Stimulated activated effector memory CD8-positive, alpha-beta T cell treated with anti-CD3 and anti-CD28 coated beads, Interleukin-12 subunit alpha, Interleukin-12 subunit beta, amount 100 ng/mL, for 72 hours (primary cell): ENCODE measurements around the gene ZKSCAN2.

Experiments used
- ATAC-seq: fragments of 150-1000 bp; cut with Tn5 transposase; 2 replicates; pipeline ENCODE4 v1.10.0; 2021
- DNase-seq, 2 donors: peaks; one replicate each; pipeline ENCODE4 v3.0.0; 2021 to 2022; ENCODE audit warnings: low spot score in 2 of 2
- H3K27ac Mint-ChIP-seq: one replicate; pipeline ENCODE4 v1.8.0; 2022; ENCODE audit warnings: mild to moderate bottlenecking, mixed read lengths
- H3K36me3 Mint-ChIP-seq: one replicate; pipeline ENCODE4 v1.8.0; 2022; ENCODE audit warnings: mild to moderate bottlenecking, mixed read lengths
- H3K4me1 Mint-ChIP-seq: one replicate; pipeline ENCODE4 v1.8.0; 2022; ENCODE audit warnings: mixed read lengths
- H3K4me3 Mint-ChIP-seq: one replicate; pipeline ENCODE4 v1.8.0; 2022; ENCODE audit warnings: mild to moderate bottlenecking, mixed read lengths
- H3K9me3 Mint-ChIP-seq: one replicate; pipeline ENCODE4 v1.8.0; 2022; ENCODE audit warnings: mixed read lengths

ZKSCAN2 gene

GRCh38 chr16:25257470-25257955, at the start of gene ZKSCAN2:
Gene ZKSCAN2 (minus strand): TSS chr16:25257845. CDS start chr16:25257127, 718 bp downstream.
- Mint-ChIP-seq H3K4me3 (peak within 1 kb of the TSS; percentile 93), H3K27ac (peak within 1 kb of the TSS; percentile 99), H3K9me3 (no peaks in the 10 kb centered on the region), H3K36me3 (peaks cover 56% of the 10 kb centered on the region), H3K4me1 (peaks cover 57% of the 10 kb centered on the region)
- peak; percentile 90 for ATAC-seq
- peak; percentile 83 to 91 for DNase-seq

- Mint-ChIP-seq H3K9me3 (no peaks in the 10 kb centered on the region), H3K4me1 (no peaks in the 10 kb centered on the region), H3K4me3 (no peak overlapping the region), H3K36me3 (no peaks in the 10 kb centered on the region), H3K27ac (no peak overlapping the region)
- ATAC-seq (no peak), DNase-seq (no peak)
Observed at GRCh38 chr16:25299792-25300590, 42.3 kb upstream of the ZKSCAN2 start.

- Mint-ChIP-seq H3K9me3 (no peaks in the 10 kb centered on the region), H3K27ac (no peak overlapping the region), H3K36me3 (no peaks in the 10 kb centered on the region), H3K4me1 (no peaks in the 10 kb centered on the region), H3K4me3 (no peak overlapping the region)
- no peak for ATAC-seq
- no peak for DNase-seq
Observed at GRCh38 chr16:25298165-25298872, 40.7 kb upstream of the ZKSCAN2 start.

- no peaks in the 10 kb centered on the region for H3K4me1 Mint-ChIP-seq
- no peak overlapping the region for H3K4me3 Mint-ChIP-seq
- H3K27ac Mint-ChIP-seq, result no peak overlapping the region
- H3K9me3 Mint-ChIP-seq, result no peaks in the 10 kb centered on the region
- H3K36me3 Mint-ChIP-seq, result no peaks in the 10 kb centered on the region
- DNase-seq (no peak), ATAC-seq (no peak)
Observed at GRCh38 chr16:25297151-25297787, 39.6 kb upstream of the ZKSCAN2 start.

- Mint-ChIP-seq H3K4me1 (no peaks in the 10 kb centered on the region), H3K27ac (no peak overlapping the region), H3K4me3 (no peak overlapping the region), H3K36me3 (no peaks in the 10 kb centered on the region), H3K9me3 (peaks cover 9% of the 10 kb centered on the region)
- ATAC-seq, result no peak
- no peak for DNase-seq
Observed at GRCh38 chr16:25291580-25291979, 33.9 kb upstream of the ZKSCAN2 start.

GRCh38 chr16:25289466-25289865, 31.8 kb upstream of the ZKSCAN2 start:
- H3K4me3 Mint-ChIP-seq, result no peak overlapping the region
- H3K27ac Mint-ChIP-seq, result no peak overlapping the region
- ATAC-seq (no peak), DNase-seq (no peak)
- H3K36me3 Mint-ChIP-seq, result no peaks in the 10 kb centered on the region
- H3K4me1 Mint-ChIP-seq, result no peaks in the 10 kb centered on the region
- peaks cover 9% of the 10 kb centered on the region for H3K9me3 Mint-ChIP-seq

GRCh38 chr16:25279491-25279890, 21.8 kb upstream of the ZKSCAN2 start:
- Mint-ChIP-seq H3K36me3 (no peaks in the 10 kb centered on the region), H3K27ac (no peak overlapping the region), H3K4me3 (no peak overlapping the region), H3K9me3 (no peaks in the 10 kb centered on the region), H3K4me1 (no peaks in the 10 kb centered on the region)
- ATAC-seq (no peak), DNase-seq (no peak)

GRCh38 chr16:25271421-25271820, 13.8 kb upstream of the ZKSCAN2 start:
- peaks cover 2% of the 10 kb centered on the region for H3K9me3 Mint-ChIP-seq
- peaks cover 8% of the 10 kb centered on the region for H3K4me1 Mint-ChIP-seq
- no peak for ATAC-seq
- H3K36me3 Mint-ChIP-seq, result no peaks in the 10 kb centered on the region
- H3K4me3 Mint-ChIP-seq, result no peak overlapping the region
- H3K27ac Mint-ChIP-seq, result no peak overlapping the region
- no peak for DNase-seq

GRCh38 chr16:25270577-25270976, 12.9 kb upstream of the ZKSCAN2 start:
- Mint-ChIP-seq H3K27ac (no peak overlapping the region), H3K4me1 (peaks cover 8% of the 10 kb centered on the region), H3K9me3 (peaks cover 2% of the 10 kb centered on the region), H3K36me3 (peaks cover 6% of the 10 kb centered on the region), H3K4me3 (no peak overlapping the region)
- DNase-seq (no peak), ATAC-seq (no peak)

- Mint-ChIP-seq H3K4me1 (peaks cover 14% of the 10 kb centered on the region), H3K4me3 (no peak overlapping the region), H3K27ac (no peak overlapping the region), H3K9me3 (peaks cover 2% of the 10 kb centered on the region), H3K36me3 (peaks cover 13% of the 10 kb centered on the region)
- DNase-seq, result no peak
- ATAC-seq, result no peak
Observed at GRCh38 chr16:25269879-25270278, 12.2 kb upstream of the ZKSCAN2 start.

- Mint-ChIP-seq H3K27ac (no peak overlapping the region), H3K36me3 (peaks cover 31% of the 10 kb centered on the region), H3K9me3 (no peaks in the 10 kb centered on the region), H3K4me1 (peaks cover 31% of the 10 kb centered on the region), H3K4me3 (no peak overlapping the region)
- DNase-seq (no peak), ATAC-seq (no peak)
Observed at GRCh38 chr16:25265968-25266367, 8.3 kb upstream of the ZKSCAN2 start.

GRCh38 chr16:25264597-25264996, 7.0 kb upstream of the ZKSCAN2 start:
- no peak for ATAC-seq
- Mint-ChIP-seq H3K4me3 (no peak overlapping the region), H3K36me3 (peaks cover 41% of the 10 kb centered on the region), H3K4me1 (peaks cover 33% of the 10 kb centered on the region), H3K9me3 (no peaks in the 10 kb centered on the region), H3K27ac (no peak overlapping the region)
- no peak for DNase-seq

GRCh38 chr16:25260416-25260815, 2.8 kb upstream of the ZKSCAN2 start:
- H3K9me3 Mint-ChIP-seq, result no peaks in the 10 kb centered on the region
- no peak overlapping the region for H3K4me3 Mint-ChIP-seq
- H3K4me1 Mint-ChIP-seq, result peaks cover 58% of the 10 kb centered on the region
- ATAC-seq, result no peak
- DNase-seq, result no peak
- H3K27ac Mint-ChIP-seq, result no peak overlapping the region
- H3K36me3 Mint-ChIP-seq, result peaks cover 67% of the 10 kb centered on the region

- Mint-ChIP-seq H3K4me1 (peaks cover 46% of the 10 kb centered on the region), H3K4me3 (peak overlapping the region; percentile 93), H3K27ac (peak overlapping the region; percentile 99), H3K36me3 (peaks cover 69% of the 10 kb centered on the region), H3K9me3 (no peaks in the 10 kb centered on the region)
- ATAC-seq (no peak), DNase-seq (no peak)
Observed at GRCh38 chr16:25258861-25259179, 1.2 kb upstream of the ZKSCAN2 start.

GRCh38 chr16:25257956-25258860, 563 bp upstream of the ZKSCAN2 start:
- H3K4me3 Mint-ChIP-seq, result peak overlapping the region; percentile 93
- no peaks in the 10 kb centered on the region for H3K9me3 Mint-ChIP-seq
- peak overlapping the region; percentile 99 for H3K27ac Mint-ChIP-seq
- peaks cover 63% of the 10 kb centered on the region for H3K36me3 Mint-ChIP-seq
- ATAC-seq (peak; percentile 69), DNase-seq (peak in 1 of 2 donors; percentile 90)
- peaks cover 50% of the 10 kb centered on the region for H3K4me1 Mint-ChIP-seq
